Neuronal stem cell (in vitro differentiated cells): ENCODE data around the gene SLC6A19.
A peak's percentile ranks its signal among the peaks of the same experiment; 100 is the strongest.
"Not testable (repeated sequence)": the region's sequence is repeated elsewhere in the genome, so short reads cannot be mapped to it uniquely, and the experiment has no call there.

Source experiments
- DNase-seq: peaks from one replicate; pipeline ENCODE4 v3.0.0-alpha.2; 2013; ENCODE audit warnings: low spot score
- H2AFZ ChIP-seq: one replicate; pipeline ENCODE4 v1.6.1; 2013; ENCODE audit warnings: mild to moderate bottlenecking, low read length, inconsistent platforms
- H2AK5ac ChIP-seq: 2 replicates; pipeline ENCODE4 v1.6.1; 2013; ENCODE audit warnings: low read depth, mild to moderate bottlenecking, inconsistent platforms, low read length, moderate library complexity, mixed read lengths
- H2BK120ac ChIP-seq: 2 replicates; pipeline ENCODE4 v1.6.1; 2013; ENCODE audit warnings: low read depth, mild to moderate bottlenecking, inconsistent platforms, low read length, moderate library complexity, mixed read lengths
- H2BK12ac ChIP-seq: one replicate; pipeline ENCODE4 v1.6.1; 2013; ENCODE audit warnings: low read length, inconsistent platforms
- H2BK15ac ChIP-seq: 2 replicates; pipeline ENCODE4 v1.6.1; 2013; ENCODE audit warnings: mild to moderate bottlenecking, low read length, inconsistent platforms, mixed read lengths
- H2BK5ac ChIP-seq: one replicate; pipeline ENCODE4 v1.6.1; 2013; ENCODE audit warnings: inconsistent platforms, mild to moderate bottlenecking, low read length, moderate library complexity
- H3K14ac ChIP-seq: one replicate; pipeline ENCODE4 v1.6.1; 2013; ENCODE audit warnings: low read length, inconsistent platforms
- H3K18ac ChIP-seq: 2 replicates; pipeline ENCODE4 v1.6.1; 2013; ENCODE audit warnings: low read length, inconsistent platforms
- H3K23ac ChIP-seq: 2 replicates; pipeline ENCODE4 v1.6.1; 2013; ENCODE audit warnings: low read depth, mild to moderate bottlenecking, mixed read lengths, low read length, inconsistent platforms; ENCODE audit not compliant: poor library complexity
- H3K27ac ChIP-seq: replicated peaks from 3 replicates; pipeline ENCODE4 v1.5.1; 2013; ENCODE audit warnings: low read length, inconsistent platforms
- H3K27me3 ChIP-seq, 3 experiments: 2 replicates each; pipeline ENCODE4 v1.6.1; 2013; ENCODE audit warnings: low read length in 3 of 3, mild to moderate bottlenecking in 2 of 3, inconsistent platforms in 1 of 3, low read depth in 1 of 3, mixed read lengths in 1 of 3, moderate library complexity in 1 of 3; ENCODE audit not compliant: control insufficient read depth in 3 of 3, insufficient read depth in 3 of 3
- H3K36me3 ChIP-seq, 2 donors: replicated peaks in 1 of 2; 2 replicates each; pipeline ENCODE4 v1.6.1; 2013; ENCODE audit warnings: low read length in 2 of 2; ENCODE audit not compliant: control insufficient read depth in 2 of 2, insufficient read depth in 2 of 2
- H3K4ac ChIP-seq: 2 replicates; pipeline ENCODE4 v1.6.1; 2013; ENCODE audit warnings: inconsistent platforms, mild to moderate bottlenecking, low read length, moderate library complexity
- H3K4me1 ChIP-seq, 2 donors: 1 replicate in 1 of 2; 2 replicates in 1 of 2; pipeline ENCODE4 v1.6.1; 2013; ENCODE audit warnings: low read length in 2 of 2, low read depth in 1 of 2; ENCODE audit not compliant: control insufficient read depth in 2 of 2, insufficient read depth in 1 of 2
- H3K4me2 ChIP-seq: one replicate; pipeline ENCODE4 v1.6.1; 2013; ENCODE audit warnings: mild to moderate bottlenecking, low read length, inconsistent platforms; ENCODE audit not compliant: insufficient read depth, poor library complexity, severe bottlenecking
- H3K4me3 ChIP-seq, 2 donors: 2 replicates each; pipeline ENCODE4 v1.5.1; 2013; ENCODE audit warnings: low read length in 2 of 2, mild to moderate bottlenecking in 2 of 2, inconsistent platforms in 1 of 2, moderate library complexity in 1 of 2
- H3K79me1 ChIP-seq: one replicate; pipeline ENCODE4 v1.6.1; 2013; ENCODE audit warnings: low read depth, mild to moderate bottlenecking, inconsistent platforms, low read length, moderate library complexity
- H3K9ac ChIP-seq: one replicate; pipeline ENCODE4 v1.6.1; 2013; ENCODE audit warnings: mild to moderate bottlenecking, low read depth, low read length, inconsistent platforms; ENCODE audit not compliant: poor library complexity
- H3K9me3 ChIP-seq, 2 donors: replicated peaks in 1 of 2; 2 replicates each; pipeline versions ENCODE3 to v1.6.1; 2013; ENCODE audit warnings: low read length in 2 of 2, mild to moderate bottlenecking in 2 of 2, inconsistent platforms in 1 of 2, low read depth in 1 of 2, mixed read lengths in 1 of 2, moderate library complexity in 1 of 2; ENCODE audit not compliant: control insufficient read depth in 2 of 2, insufficient read depth in 1 of 2
- H4K8ac ChIP-seq: one replicate; pipeline ENCODE4 v1.6.1; 2013; ENCODE audit warnings: low read depth, mild to moderate bottlenecking, inconsistent platforms, low read length, moderate library complexity
- H4K91ac ChIP-seq: one replicate; pipeline ENCODE4 v1.6.1; 2013; ENCODE audit warnings: low read length, low read depth, mild to moderate bottlenecking, inconsistent platforms; ENCODE audit not compliant: poor library complexity
- WGBS, 2 donors: extraction: QIAGEN DNeasy Blood & Tissue Kit; methylation state at CpG; one replicate each; pipeline ENCODE4 v1.1.7; 2013; ENCODE audit warnings: missing lambda C conversion rate in 2 of 2, mixed read lengths in 1 of 2; ENCODE audit not compliant: insufficient read length in 2 of 2, insufficient replicate concordance in 1 of 2; ENCODE audit errors: extremely low coverage in 2 of 2; 5-methylcytosine and 5-hydroxymethylcytosine counted together

Gene SLC6A19

DNA sequence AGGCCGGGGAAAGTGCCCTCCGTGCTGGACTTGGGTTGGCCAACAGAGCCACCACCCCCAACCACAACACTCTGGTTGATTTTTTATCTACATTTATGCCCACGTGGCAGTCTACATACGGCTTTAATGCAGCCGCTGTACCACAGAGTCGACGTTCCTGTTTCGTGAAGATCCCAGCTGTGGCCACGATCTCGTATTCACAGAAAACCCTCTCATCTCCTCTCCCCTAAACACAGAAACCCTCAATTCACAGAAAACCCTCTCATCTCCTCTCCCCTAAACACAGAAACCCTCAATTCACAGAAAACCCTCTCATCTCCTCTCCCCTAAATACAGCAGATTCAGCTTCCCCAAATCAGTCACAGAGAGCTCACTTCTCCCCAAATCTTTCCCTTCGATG lies 27.6 kb downstream of the SLC6A19 start:
- not testable (repeated sequence) for H3K4me3 ChIP-seq, H3K4me1 ChIP-seq, H3K79me1 ChIP-seq, H2BK12ac ChIP-seq, H3K4me2 ChIP-seq, H3K27ac ChIP-seq, H2BK120ac ChIP-seq, H3K23ac ChIP-seq, H3K14ac ChIP-seq, H3K9me3 ChIP-seq, H2BK5ac ChIP-seq, H3K36me3 ChIP-seq, H2BK15ac ChIP-seq, H3K4ac ChIP-seq, H4K91ac ChIP-seq, H2AK5ac ChIP-seq, DNase-seq, H3K18ac ChIP-seq, H4K8ac ChIP-seq, H3K9ac ChIP-seq, H2AFZ ChIP-seq
- peaks cover 0 to 33% (median 0%) of the 10 kb centered on the region in 3 experiments for H3K27me3 ChIP-seq
- WGBS, 2 donors: no CpG with 5 or more reads among the region's 11 CpGs

DNA sequence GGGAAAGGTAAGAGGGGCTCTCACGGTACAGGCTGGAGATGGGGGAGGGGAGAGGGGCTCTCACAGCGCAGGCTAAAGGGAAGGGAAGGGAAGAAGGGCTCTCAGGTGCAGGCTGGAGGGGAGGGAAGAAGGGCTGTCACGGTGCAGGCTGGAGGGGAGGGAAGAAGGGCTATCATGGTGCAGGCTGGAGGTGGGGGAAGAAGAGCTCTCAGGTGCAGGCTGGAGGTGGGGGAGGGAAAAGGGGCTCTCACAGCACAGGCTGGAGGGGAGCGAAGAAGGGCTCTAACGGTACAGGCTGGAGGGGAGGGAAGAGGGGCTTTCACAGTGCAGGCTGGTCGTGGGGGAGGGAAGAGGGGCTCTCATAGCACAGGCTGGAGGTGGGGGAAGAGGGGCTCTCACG lies 28.4 kb downstream of the SLC6A19 start:
- Histone ChIP-seq H3K4ac (no peak overlapping the region), H3K9me3 (peaks cover 0 to under 1% of the 10 kb centered on the region in 2 donors), H3K14ac (peak overlapping the region; percentile 82), H3K4me3 (no peak overlapping the region), H3K9ac (peak overlapping the region; percentile 60), H2BK15ac (no peak overlapping the region), H3K36me3 (no peaks in the 10 kb centered on the region), H4K8ac (peak overlapping the region; percentile 48), H3K27ac (no peak overlapping the region), H3K4me1 (peaks cover 0 to 3% of the 10 kb centered on the region in 2 donors), H2AFZ (no peak overlapping the region), H3K18ac (peak overlapping the region; percentile 48), H3K4me2 (peak overlapping the region; percentile 25), H3K23ac (no peak overlapping the region), H2BK5ac (no peak overlapping the region), H2BK12ac (no peak overlapping the region), H3K27me3 (peaks cover 0 to 29% (median 0%) of the 10 kb centered on the region in 3 experiments), H3K79me1 (no peaks in the 10 kb centered on the region), H2AK5ac (peak overlapping the region; percentile 56), H2BK120ac (peak overlapping the region; percentile 81), H4K91ac (no peak overlapping the region)
- WGBS, 2 donors: no CpG with 5 or more reads among the region's 7 CpGs
- no peak for DNase-seq

GRCh38 chr5:1230551-1230950 lies 29.2 kb downstream of the SLC6A19 start:
- Histone ChIP-seq H3K36me3 (no peaks in the 10 kb centered on the region), H2AK5ac (peak overlapping the region; percentile 56)
- no CpG with 5 or more reads among the region's 17 CpGs for WGBS, 2 donors

DNA sequence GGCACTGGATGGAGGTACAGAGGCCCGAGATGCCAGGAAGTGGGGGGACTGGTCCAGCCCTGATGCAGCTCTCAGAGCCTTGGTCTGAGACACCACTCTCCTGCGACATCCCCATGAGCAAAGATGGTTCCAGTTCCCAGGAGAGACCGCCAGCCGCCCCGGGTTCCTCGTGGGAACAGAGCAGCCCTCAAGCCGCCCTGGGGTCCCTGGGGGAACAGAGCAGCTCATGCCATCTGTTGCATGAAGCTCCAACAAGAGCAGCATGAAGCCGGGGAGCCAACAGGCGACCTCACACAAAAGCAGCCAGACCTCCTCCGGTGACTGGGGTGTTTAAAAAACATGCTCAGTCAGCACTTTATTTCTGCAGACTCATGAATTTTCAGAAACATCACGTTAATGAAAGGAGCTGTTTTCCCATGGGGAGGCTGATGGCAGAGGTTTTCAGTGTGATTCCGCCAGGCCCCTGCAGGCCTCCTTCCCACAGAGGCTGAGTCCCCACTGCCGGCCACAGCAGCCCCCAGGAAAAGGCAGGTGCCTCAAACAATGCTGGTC lies 30.0 kb downstream of the SLC6A19 start:
- Histone ChIP-seq H3K4me1 (peaks cover 0 to 3% of the 10 kb centered on the region in 2 donors), H3K4ac (no peak overlapping the region), H2AK5ac (peak overlapping the region; percentile 46), H3K27me3 (peaks cover 0 to 16% (median 0%) of the 10 kb centered on the region in 3 experiments), H4K91ac (peak overlapping the region; percentile 53), H2BK12ac (no peak overlapping the region), H3K9ac (no peak overlapping the region), H2AFZ (no peak overlapping the region), H2BK15ac (no peak overlapping the region), H3K9me3 (peaks cover 5 to 8% of the 10 kb centered on the region in 2 donors), H3K27ac (no peak overlapping the region), H3K18ac (peak overlapping the region; percentile 38), H3K4me3 (no peak overlapping the region), H2BK120ac (no peak overlapping the region), H3K14ac (peak overlapping the region; percentile 38), H3K36me3 (no peaks in the 10 kb centered on the region), H3K79me1 (no peaks in the 10 kb centered on the region), H3K23ac (no peak overlapping the region), H4K8ac (peak overlapping the region; percentile 17), H3K4me2 (no peak overlapping the region), H2BK5ac (no peak overlapping the region)
- no peak for DNase-seq
- no CpG with 5 or more reads among the region's 13 CpGs for WGBS, 2 donors

More at GRCh38 chr5:1230551-1230950, 29.2 kb downstream of the SLC6A19 start:
- no peak for DNase-seq
- peak overlapping the region; percentile 3 for H3K23ac ChIP-seq
- peaks cover 0 to 7% of the 10 kb centered on the region in 2 donors for H3K9me3 ChIP-seq
- H2AFZ ChIP-seq: no peak overlapping the region
- H4K8ac ChIP-seq: no peak overlapping the region
- H3K27me3 ChIP-seq: peaks cover 0 to 24% (median 0%) of the 10 kb centered on the region in 3 experiments
- peak overlapping the region; percentile 71 for H2BK15ac ChIP-seq
- H3K79me1 ChIP-seq: no peaks in the 10 kb centered on the region
- H4K91ac ChIP-seq: no peak overlapping the region
- H3K27ac ChIP-seq: no peak overlapping the region
- peak overlapping the region; percentile 38 for H3K9ac ChIP-seq
- H3K4me2 ChIP-seq: no peak overlapping the region
- no peak overlapping the region for H2BK5ac ChIP-seq
- peaks cover 0 to 3% of the 10 kb centered on the region in 2 donors for H3K4me1 ChIP-seq
- no peak overlapping the region for H2BK120ac ChIP-seq
- peak overlapping the region; percentile 27 for H3K18ac ChIP-seq
- peak overlapping the region; percentile 82 for H3K14ac ChIP-seq
- no peak overlapping the region for H3K4me3 ChIP-seq
- H3K4ac ChIP-seq: peak overlapping the region; percentile 23
- no peak overlapping the region for H2BK12ac ChIP-seq
